HepG2 (cell line): ENCODE data around the gene DDX17. TPM values are rescaled to one million over a fixed set of nuclear protein-coding genes. Genes with fewer than 3 reads are reported as not detected.

Experiments used
- ATAC-seq: fragments of 200-7000 bp; cut with Tn5 transposase; 3 replicates; pipeline ENCODE4 v1.9.1; 2020; ENCODE audit warnings: mild to moderate bottlenecking, moderate library complexity
- BruUV-seq: library from RNA; stranded (reverse); fragments of 400-500 nt; replicated peaks from 2 replicates; lab custom pipeline; 2021; lab: Mats Ljungman, UMichigan
- CTCF ChIA-PET: fragments of 300-600 bp; formaldehyde crosslinking; extraction: SDS; loops from one replicate; lab custom pipeline; 2021; ENCODE audit warnings: low total read pairs, inconsistent platforms, low intra/inter-chr PET ratio; lab: Yijun Ruan, JAX
- POLR2A ChIA-PET: fragments of 350-600 bp; sonication (Branson Sonifier 250); formaldehyde crosslinking; loops from one replicate; lab custom pipeline; 2020; ENCODE audit warnings: antibody characterized with exemption, inconsistent platforms; lab: Yijun Ruan, JAX
- DNase-seq: peaks from one replicate; pipeline ENCODE4 v3.0.0-alpha.2; 2015; ENCODE audit warnings: low spot score
- FAIRE-seq: peaks from 3 replicates; lab custom pipeline; 2011; peaks lifted over from hg19 to GRCh38; lab: Jason Lieb, UNC
- H2AFZ ChIP-seq: one replicate; pipeline ENCODE4 v1.6.1; 2011; ENCODE audit warnings: low read length, inconsistent platforms
- H3K27ac ChIP-seq: fragments of 300-600 bp; 3 replicates; pipeline ENCODE4 v1.8.0; 2011; ENCODE audit warnings: mixed run types, mild to moderate bottlenecking, mixed read lengths, low read length, inconsistent platforms; ENCODE audit not compliant: insufficient read depth; ENCODE audit errors: extremely low read length
- H3K27me3 ChIP-seq, 2 experiments: fragments of 200-600 bp in 1 of 2; 2 replicates in 1 of 2; 3 replicates in 1 of 2; pipeline versions ENCODE4 v1.6.0 to v1.8.0; 2011; ENCODE audit warnings: low read length in 2 of 2, mild to moderate bottlenecking in 2 of 2, moderate library complexity in 2 of 2, inconsistent platforms in 1 of 2; ENCODE audit not compliant: insufficient read depth in 2 of 2, control insufficient read depth in 1 of 2
- H3K36me3 ChIP-seq, 2 experiments: fragments of 200-600 bp in 1 of 2; replicated peaks in 1 of 2; 2 replicates in 1 of 2; 3 replicates in 1 of 2; pipeline versions ENCODE4 v1.5.1 to v1.8.0; 2011; ENCODE audit warnings: low read length in 2 of 2, inconsistent platforms in 1 of 2; ENCODE audit not compliant: insufficient read depth in 2 of 2, control insufficient read depth in 1 of 2
- H3K4me1 ChIP-seq: 2 replicates; pipeline ENCODE4 v1.5.1; 2012; ENCODE audit warnings: low read length, inconsistent platforms; ENCODE audit not compliant: insufficient read depth
- H3K4me2 ChIP-seq: 2 replicates; pipeline ENCODE4 v1.6.0; 2011; ENCODE audit warnings: low read depth, low read length, inconsistent platforms
- H3K4me3 ChIP-seq, 3 experiments: fragments of 200-600 bp in 1 of 3; sonication (generic), shearing (Covaris generic) in 1 of 3; replicated peaks in 1 of 3; 2 replicates each; pipeline ENCODE4 v1.5.1; 2011 to 2016; ENCODE audit warnings: low read length in 3 of 3, inconsistent platforms in 2 of 3, low read depth in 2 of 3, mild to moderate bottlenecking in 2 of 3, control low read depth in 1 of 3, mixed read lengths in 1 of 3; ENCODE audit not compliant: insufficient read depth in 1 of 3
- H3K79me2 ChIP-seq: one replicate; pipeline ENCODE4 v1.6.1; 2011; ENCODE audit warnings: low read length, inconsistent platforms; ENCODE audit not compliant: insufficient read depth
- H3K9ac ChIP-seq: 2 replicates; pipeline ENCODE4 v1.6.0; 2011; ENCODE audit warnings: mild to moderate bottlenecking, low read depth, low read length, inconsistent platforms; ENCODE audit not compliant: insufficient read depth
- H3K9me3 ChIP-seq: 2 replicates; pipeline ENCODE4 v1.5.1; 2012; ENCODE audit warnings: mild to moderate bottlenecking, low read length
- H4K20me1 ChIP-seq: 2 replicates; pipeline ENCODE4 v1.6.0; 2011; ENCODE audit warnings: inconsistent platforms, mild to moderate bottlenecking, low read length, moderate library complexity; ENCODE audit not compliant: insufficient read depth
- BCL6 ChIP-seq: IDR thresholded peaks from 2 replicates; pipeline ENCODE4 v1.6.1; 2016; ENCODE audit warnings: missing genetic modification reagents, missing compliant biosample characterization
- CBX2 ChIP-seq, 2 experiments: fragments of 200-600 bp in 1 of 2; sonication (generic); formaldehyde crosslinking in 1 of 2; IDR thresholded peaks; 2 replicates each; pipeline versions ENCODE4 v1.7.0 to v1.8.1; 2018 to 2022; ENCODE audit warnings: low read depth in 2 of 2, low read length in 1 of 2, mild to moderate bottlenecking in 1 of 2, missing genetic modification reagents in 1 of 2
- ETV5 ChIP-seq: IDR thresholded peaks from 2 replicates; pipeline ENCODE4 v1.6.1; 2018; ENCODE audit warnings: missing biosample characterization, missing genetic modification reagents, inconsistent platforms, borderline replicate concordance
- IRX3 ChIP-seq: sonication (generic); formaldehyde crosslinking; IDR thresholded peaks from 2 replicates; pipeline ENCODE4 v1.8.1; 2023; ENCODE audit warnings: mild to moderate bottlenecking, low read depth, missing genetic modification reagents, borderline replicate concordance
- NFE2L1 ChIP-seq: sonication (generic); formaldehyde crosslinking; IDR thresholded peaks from 2 replicates; pipeline ENCODE4 v1.4.0; 2020; ENCODE audit warnings: missing genetic modification reagents, mild to moderate bottlenecking, borderline replicate concordance
- SRSF4 ChIP-seq: fragments of 200-400 bp; formaldehyde crosslinking; IDR thresholded peaks from one replicate; pipeline ENCODE4 v1.6.1; 2018; ENCODE audit warnings: mild to moderate bottlenecking, low read depth, low read length, moderate library complexity; ENCODE audit not compliant: poor library complexity, severe bottlenecking
- TEAD3 ChIP-seq: optimal IDR thresholded peaks from 2 replicates; pipeline ENCODE3; 2016; ENCODE audit warnings: borderline replicate concordance
- TFDP1 ChIP-seq: IDR thresholded peaks from 2 replicates; pipeline ENCODE4 v1.6.1; 2016; ENCODE audit warnings: missing compliant biosample characterization, missing genetic modification reagents, borderline replicate concordance
- ZBTB4 ChIP-seq: sonication (generic); formaldehyde crosslinking; IDR thresholded peaks from 2 replicates; pipeline ENCODE4 v1.4.0; 2020; ENCODE audit warnings: missing genetic modification reagents, mild to moderate bottlenecking, borderline replicate concordance
- ZNF124 ChIP-seq: sonication (generic); formaldehyde crosslinking; IDR thresholded peaks from 2 replicates; pipeline ENCODE4 v1.4.0; 2020; ENCODE audit warnings: missing genetic modification reagents
- ZNF703 ChIP-seq: sonication (generic); formaldehyde crosslinking; IDR thresholded peaks from 2 replicates; pipeline ENCODE4 v1.5.1; 2020; ENCODE audit warnings: missing genetic modification reagents, mild to moderate bottlenecking, moderate library complexity, borderline replicate concordance
- ZNF749 ChIP-seq: sonication (generic); formaldehyde crosslinking; IDR thresholded peaks from 2 replicates; pipeline ENCODE4 v1.8.0; 2022; ENCODE audit warnings: mild to moderate bottlenecking, missing genetic modification reagents, moderate library complexity, borderline replicate concordance
- ZNF792 ChIP-seq: IDR thresholded peaks from 2 replicates; pipeline ENCODE4 v1.6.1; 2016
- ZNF891 ChIP-seq: sonication (generic); formaldehyde crosslinking; IDR thresholded peaks from 2 replicates; pipeline ENCODE4 v1.5.0; 2020; ENCODE audit warnings: mild to moderate bottlenecking, missing genetic modification reagents
- WGBS: methylation state at CpG from one replicate; pipeline ENCODE4 v1.1.6; 2017; ENCODE audit warnings: low lambda C conversion rate; 5-methylcytosine and 5-hydroxymethylcytosine counted together
- in situ Hi-C: cut with HindIII; loops from 2 replicates; pipeline ENCODE4 v1.10.0; 2017; ENCODE audit warnings: low pct_unique_long_range_greater_than_20kb; ENCODE audit not compliant: extremely low pct_ligation_motif_present
- intact Hi-C: fragments of 100-400 bp; cut with micrococcal nuclease; formaldehyde crosslinking; loops from one replicate; pipeline ENCODE4 v1.10.0; 2022; ENCODE audit not compliant: unreplicated experiment
- polyA plus RNA-seq, 8 experiments: library from polyadenylated mRNA; depleted of rRNA in 3 of 8; stranded (reverse) in 7 of 8; unstranded in 1 of 8; fragments of >200 nt; fragmentation: Illumina TruSeq in 4 of 8; extraction: Trizol in 4 of 8; gene quantifications; 2 replicates each; pipeline versions ENCODE4 v1.2.1 to v1.2.3, GENCODE V29; 2011 to 2016; ENCODE audit warnings: low read depth in 4 of 8, missing spikeins in 1 of 8, mixed read lengths in 1 of 8; ENCODE audit not compliant: insufficient read depth in 1 of 8
- total RNA-seq, 5 experiments: library from RNA; depleted of rRNA; stranded (reverse); fragments of >200 nt; fragmentation: Illumina TruSeq; extraction: Trizol; gene quantifications; 2 replicates each; pipeline ENCODE4 v1.2.3, GENCODE V29; 2016; ENCODE audit warnings: low read depth in 1 of 5
- TF ChIP-seq, protein P1 (sequence below): sonication (generic); formaldehyde crosslinking; IDR thresholded peaks from 2 replicates; pipeline ENCODE4 v1.4.0; 2020; ENCODE audit warnings: missing genetic modification reagents, borderline replicate concordance

Gene DDX17
- total and polyA plus RNA-seq, 2 of the 13 experiments (the other 11 are each of a cell fraction or from before 2014, with no cell fraction given): 238 to 344 TPM

DNA sequence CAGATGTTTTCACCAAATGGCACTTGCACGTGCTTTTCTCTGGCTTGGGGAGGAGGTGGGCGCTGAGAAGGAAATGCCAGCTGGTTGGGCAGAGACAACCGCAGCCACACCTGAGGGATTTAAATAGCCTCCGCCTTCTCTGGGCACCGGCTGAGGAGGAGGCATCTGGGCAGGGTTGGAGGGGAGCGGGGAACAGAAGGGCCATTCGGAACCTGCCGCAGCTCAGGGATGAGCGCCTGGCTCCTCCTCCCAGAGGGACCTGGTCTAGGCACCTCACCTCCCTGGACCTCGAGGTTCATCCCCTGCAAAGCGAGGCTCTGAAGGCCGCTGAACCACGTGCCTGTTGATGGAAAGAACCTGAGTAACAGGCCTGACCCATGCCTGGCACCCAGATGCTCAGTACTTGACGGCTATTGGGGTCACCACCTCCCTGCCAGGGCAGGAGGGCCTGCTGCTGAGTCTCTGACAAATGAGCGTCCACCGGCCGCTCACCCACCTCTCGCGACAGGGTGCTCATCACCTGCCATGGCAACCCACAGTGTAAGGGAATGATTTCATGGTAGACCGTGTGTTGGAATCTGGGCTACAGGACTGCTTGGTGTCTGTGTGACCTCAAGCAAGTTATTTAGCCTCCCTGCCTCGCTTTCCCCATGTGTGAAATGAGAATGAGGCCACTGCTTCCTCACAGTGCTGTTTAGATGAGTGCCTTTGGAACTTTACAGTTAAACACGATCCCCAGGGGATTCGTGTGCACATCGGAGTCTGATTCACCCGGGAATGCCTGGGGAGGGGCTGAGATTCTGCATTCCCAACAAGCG lies 40.2 kb downstream of the DDX17 start:
- no TSS peak for BruUV-seq
- no peak for TF ChIP-seq BCL6 (CRISPR knock-in tag)
- TF ChIP-seq ZNF891: no peak
- TF ChIP-seq ZBTB4 (CRISPR knock-in tag): no peak
- TF ChIP-seq SRSF4: no peak
- TF ChIP-seq, protein P1, sequence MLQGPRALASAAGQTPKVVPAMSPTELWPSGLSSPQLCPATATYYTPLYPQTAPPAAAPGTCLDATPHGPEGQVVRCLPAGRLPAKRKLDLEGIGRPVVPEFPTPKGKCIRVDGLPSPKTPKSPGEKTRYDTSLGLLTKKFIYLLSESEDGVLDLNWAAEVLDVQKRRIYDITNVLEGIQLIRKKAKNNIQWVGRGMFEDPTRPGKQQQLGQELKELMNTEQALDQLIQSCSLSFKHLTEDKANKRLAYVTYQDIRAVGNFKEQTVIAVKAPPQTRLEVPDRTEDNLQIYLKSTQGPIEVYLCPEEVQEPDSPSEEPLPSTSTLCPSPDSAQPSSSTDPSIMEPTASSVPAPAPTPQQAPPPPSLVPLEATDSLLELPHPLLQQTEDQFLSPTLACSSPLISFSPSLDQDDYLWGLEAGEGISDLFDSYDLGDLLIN: no peak
- TF ChIP-seq ZNF124 (CRISPR knock-in tag): no peak
- TF ChIP-seq NFE2L1 (CRISPR knock-in tag): no peak
- TF ChIP-seq IRX3 (CRISPR knock-in tag): no peak
- TF ChIP-seq ZNF749: 0 out of 2 replicates have a peak, but pooled peaks have one; percentile 29
- TF ChIP-seq TFDP1 (CRISPR knock-in tag): peak; percentile 55; the same call in 1 of the 2 replicates
- TF ChIP-seq CBX2 (IDR thresholded peaks at IDR 0.05; ENCODE audit: low read depth, low read length): no peak
- TF ChIP-seq CBX2 (CRISPR knock-in tag; IDR thresholded peaks at IDR 0.05; ENCODE audit: low read depth): no peak
- TF ChIP-seq ETV5 (CRISPR knock-in tag): no peak
- 0 out of 2 replicates have a peak, but pooled peaks have one; percentile 32 for TF ChIP-seq ZNF792 (CRISPR knock-in tag)
- peak; percentile 8 for TF ChIP-seq TEAD3 (CRISPR knock-in tag)
- no peak for TF ChIP-seq ZNF703 (CRISPR knock-in tag)

More for the DNA sequence above, 40.2 kb downstream of the DDX17 start:
- 12% methylated on average over 5 of the region's 26 CpGs for WGBS
- intact Hi-C loops (no loop called here), in situ Hi-C loops (no loop called here)
- FAIRE-seq: no peak
- DNase-seq: no peak
- peaks cover 0 to 21% of the 10 kb centered on the region in 2 experiments; a peak in 3 of 5 replicates for H3K27me3 ChIP-seq
- H4K20me1 ChIP-seq: no peaks in the 10 kb centered on the region
- H3K4me2 ChIP-seq: peak overlapping the region; percentile 36; the same call in 1 of the 2 replicates
- ChIA-PET CTCF (no interaction called here), POLR2A (no interaction called here)
- H3K79me2 ChIP-seq: no peaks in the 10 kb centered on the region
- H2AFZ ChIP-seq: no peak overlapping the region
- ATAC-seq: no peak
- H3K27ac ChIP-seq: no peak overlapping the region
- H3K9ac ChIP-seq: no peak overlapping the region
- H3K4me1 ChIP-seq: peaks cover 78% of the 10 kb centered on the region
- no peaks in the 10 kb centered on the region for H3K9me3 ChIP-seq
- no peak overlapping the region for H3K4me3 ChIP-seq
- no peaks in the 10 kb centered on the region for H3K36me3 ChIP-seq
